Transverse colon (tissue), 4 donors: ENCODE measurements around the gene DACT2. TPM values are rescaled to one million over a fixed set of nuclear protein-coding genes. Genes with fewer than 3 reads are reported as not detected.

Source experiments
- DNase-seq: peaks from one replicate; pipeline ENCODE4 v3.0.0-alpha.2; 2019
- H3K27ac ChIP-seq, 4 donors: fragments of 200-600 bp; sonication (generic); 2 replicates each; pipeline ENCODE4 v1.5.1; 2016 to 2018; ENCODE audit warnings: inconsistent platforms in 4 of 4
- H3K27me3 ChIP-seq: fragments of 200-600 bp; sonication (generic); 2 replicates; pipeline ENCODE4 v1.5.1; 2017; ENCODE audit warnings: inconsistent platforms
- H3K36me3 ChIP-seq, 4 donors: fragments of 200-600 bp; sonication (generic); 2 replicates each; pipeline ENCODE4 v1.5.1; 2017 to 2019; ENCODE audit warnings: inconsistent platforms in 4 of 4
- H3K4me1 ChIP-seq, 4 donors: fragments of 200-600 bp; sonication (generic); 2 replicates each; pipeline ENCODE4 v1.5.1; 2017 to 2020; ENCODE audit warnings: inconsistent platforms in 4 of 4
- H3K4me3 ChIP-seq, 4 donors: fragments of 200-600 bp; sonication (generic); 1 replicate in 1 of 4; 2 replicates in 3 of 4; pipeline versions ENCODE4 v1.5.1 to v1.6.1; 2017 to 2019; ENCODE audit warnings: inconsistent platforms in 4 of 4
- H3K9me3 ChIP-seq, 2 donors: fragments of 200-600 bp; sonication (generic); 2 replicates each; pipeline ENCODE4 v1.5.1; 2017 to 2019; ENCODE audit warnings: inconsistent platforms in 2 of 2
- EP300 ChIP-seq: sonication (generic); formaldehyde crosslinking; IDR thresholded peaks from one replicate; pipeline ENCODE4 v1.6.1; 2017; ENCODE audit warnings: antibody characterized with exemption, low read depth
- POLR2A ChIP-seq: fragments of 450-650 bp; IDR thresholded peaks from one replicate; pipeline ENCODE4 v1.6.1; 2016; ENCODE audit warnings: antibody characterized with exemption, mild to moderate bottlenecking, moderate library complexity
- POLR2AphosphoS5 ChIP-seq, 3 donors: sonication (generic); formaldehyde crosslinking; IDR thresholded peaks; one replicate each; pipeline ENCODE4 v1.6.1; 2016; ENCODE audit warnings: antibody characterized with exemption in 3 of 3
- WGBS, 2 donors: methylation state at CpG; one replicate each; pipeline ENCODE4 v1.1.5; 2018; ENCODE audit warnings: low coverage in 1 of 2; 5-methylcytosine and 5-hydroxymethylcytosine counted together
- in situ Hi-C, 4 donors: fragments of 200-750 bp; cut with MboI; loops; one replicate each; pipeline versions ENCODE4 v1.15.0 to v1.15.1; 2017; ENCODE audit warnings: low sequenced_read_pairs in 3 of 4, low pct_ligation_motif_present in 1 of 4, low pct_unique_long_range_greater_than_20kb in 1 of 4
- intact Hi-C: fragments of 100-400 bp; cut with DNase I; formaldehyde crosslinking; loops from one replicate; pipeline ENCODE4 v1.15.1; 2023; ENCODE audit warnings: low total_unique reads
- total RNA-seq, 4 donors: library from RNA; depleted of rRNA; stranded (reverse); fragments of >200 nt; gene quantifications; one replicate each; pipeline ENCODE4 v1.1.0, GENCODE V29; 2016
- TF ChIP-seq, protein P1 (sequence below), 5 experiments: fragments of 200-600 bp in 3 of 5; fragments of 450-650 bp in 2 of 5; sonication (generic) in 3 of 5; IDR thresholded peaks; 1 replicate in 2 of 5; 2 replicates in 3 of 5; pipeline ENCODE4 v1.5.1; 2016 to 2017; ENCODE audit warnings: antibody characterized with exemption in 5 of 5, inconsistent platforms in 3 of 5, mild to moderate bottlenecking in 2 of 5, moderate library complexity in 1 of 5

Gene DACT2
- total RNA-seq, 4 donors from 2014 or later: 2.4 to 2.6 TPM; not detected in 2

- DNase-seq: no peak
- TF ChIP-seq POLR2A (no peak), POLR2AphosphoS5 (IDR thresholded peaks at IDR 0.05) (no peak), EP300 (no peak)
- TF ChIP-seq, protein P1, sequence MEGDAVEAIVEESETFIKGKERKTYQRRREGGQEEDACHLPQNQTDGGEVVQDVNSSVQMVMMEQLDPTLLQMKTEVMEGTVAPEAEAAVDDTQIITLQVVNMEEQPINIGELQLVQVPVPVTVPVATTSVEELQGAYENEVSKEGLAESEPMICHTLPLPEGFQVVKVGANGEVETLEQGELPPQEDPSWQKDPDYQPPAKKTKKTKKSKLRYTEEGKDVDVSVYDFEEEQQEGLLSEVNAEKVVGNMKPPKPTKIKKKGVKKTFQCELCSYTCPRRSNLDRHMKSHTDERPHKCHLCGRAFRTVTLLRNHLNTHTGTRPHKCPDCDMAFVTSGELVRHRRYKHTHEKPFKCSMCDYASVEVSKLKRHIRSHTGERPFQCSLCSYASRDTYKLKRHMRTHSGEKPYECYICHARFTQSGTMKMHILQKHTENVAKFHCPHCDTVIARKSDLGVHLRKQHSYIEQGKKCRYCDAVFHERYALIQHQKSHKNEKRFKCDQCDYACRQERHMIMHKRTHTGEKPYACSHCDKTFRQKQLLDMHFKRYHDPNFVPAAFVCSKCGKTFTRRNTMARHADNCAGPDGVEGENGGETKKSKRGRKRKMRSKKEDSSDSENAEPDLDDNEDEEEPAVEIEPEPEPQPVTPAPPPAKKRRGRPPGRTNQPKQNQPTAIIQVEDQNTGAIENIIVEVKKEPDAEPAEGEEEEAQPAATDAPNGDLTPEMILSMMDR (IDR thresholded peaks at IDR 0.05): no peak
- Histone ChIP-seq H3K9me3 (no peaks in the 10 kb centered on the region), H3K4me3 (no peak overlapping the region), H3K27ac (no peak overlapping the region), H3K4me1 (peaks cover 0 to 17% (median 6%) of the 10 kb centered on the region in 4 donors), H3K27me3 (no peaks in the 10 kb centered on the region), H3K36me3 (no peaks in the 10 kb centered on the region)
- intact Hi-C loops: no loop called here
- WGBS, 2 donors: 79 to 82% methylated on average over 6 to 15 of the region's 15 CpGs
- in situ Hi-C loops: no loop called here
Measured at GRCh38 chr6:168265827-168266815, 53.5 kb downstream of the DACT2 start.

DNA sequence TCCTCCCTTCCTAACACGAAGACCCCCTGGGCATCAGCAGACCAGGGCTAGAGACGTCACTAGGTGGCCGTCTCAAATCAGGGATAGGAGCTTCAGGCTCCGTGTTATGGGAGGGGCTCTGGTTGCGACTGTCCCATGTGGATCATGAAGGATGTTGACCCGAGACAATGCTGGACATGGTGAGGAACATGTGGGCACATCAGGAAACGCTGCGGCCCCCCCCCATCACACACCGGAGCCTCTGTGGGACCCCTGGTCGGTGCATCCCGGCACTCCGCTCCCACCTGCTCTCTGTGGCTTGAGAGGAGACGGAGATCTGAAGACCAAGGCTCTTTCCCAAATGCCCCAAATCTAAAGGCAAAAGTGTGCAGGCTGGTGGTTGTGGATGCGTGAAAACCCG, 54.2 kb downstream of the DACT2 start:
- H3K4me3 ChIP-seq: no peak overlapping the region
- no peaks in the 10 kb centered on the region for H3K9me3 ChIP-seq
- intact Hi-C loops: no loop called here
- H3K27ac ChIP-seq: no peak overlapping the region
- WGBS, 2 donors: 40 to 87% methylated on average over 1 to 15 of the region's 15 CpGs
- no peaks in the 10 kb centered on the region for H3K36me3 ChIP-seq
- TF ChIP-seq POLR2A: no peak
- TF ChIP-seq, protein P1 (IDR thresholded peaks at IDR 0.05): no peak
- TF ChIP-seq POLR2AphosphoS5 (IDR thresholded peaks at IDR 0.05): no peak
- TF ChIP-seq EP300: no peak
- in situ Hi-C loops: no loop called here
- no peaks in the 10 kb centered on the region for H3K27me3 ChIP-seq
- H3K4me1 ChIP-seq: peaks cover 0 to 25% (median 11%) of the 10 kb centered on the region in 4 donors
- no peak for DNase-seq

DNA sequence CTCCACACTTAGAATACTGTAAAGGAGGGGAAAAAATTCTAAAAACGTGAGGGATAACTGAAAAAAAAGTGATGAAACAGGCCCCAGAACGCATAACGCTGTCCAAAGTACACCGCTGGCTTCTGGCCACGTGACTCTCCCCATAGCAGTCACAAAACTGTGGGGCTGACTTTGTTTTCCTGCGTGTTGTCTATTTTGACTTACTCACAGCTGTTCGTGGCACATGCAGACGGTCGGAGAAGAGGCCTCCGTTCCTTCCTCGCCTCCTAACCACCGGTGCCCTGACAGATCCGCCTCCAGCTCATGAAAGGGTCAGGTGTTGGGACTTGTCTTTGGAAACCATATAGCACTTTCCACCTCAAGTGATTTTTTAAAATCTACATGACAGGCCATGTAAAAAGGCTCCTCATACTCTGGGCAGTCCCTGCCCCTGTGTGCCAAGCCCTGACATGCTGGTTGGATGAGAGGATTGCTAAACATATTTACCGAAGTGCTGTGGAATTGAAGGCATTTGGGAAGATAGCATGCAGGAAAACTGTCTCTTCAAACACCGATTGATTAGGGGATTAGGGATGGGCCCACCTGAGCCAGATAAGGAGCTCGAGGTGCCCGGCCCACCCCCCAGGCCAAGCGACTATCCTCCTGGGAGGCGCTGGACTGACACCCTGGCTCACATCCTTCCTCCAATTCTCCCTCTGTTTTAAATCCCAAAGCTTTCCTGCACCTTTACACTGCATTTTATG, 54.8 kb downstream of the DACT2 start:
- no peaks in the 10 kb centered on the region for H3K27me3 ChIP-seq
- no peak for DNase-seq
- intact Hi-C loops (no loop called here), in situ Hi-C loops (no loop called here)
- TF ChIP-seq POLR2A: no peak
- TF ChIP-seq EP300: no peak
- TF ChIP-seq, protein P1 (IDR thresholded peaks at IDR 0.05): no peak
- TF ChIP-seq POLR2AphosphoS5 (IDR thresholded peaks at IDR 0.05): no peak
- H3K4me1 ChIP-seq: peaks cover 0 to 27% (median 11%) of the 10 kb centered on the region in 4 donors
- H3K4me3 ChIP-seq: no peak overlapping the region
- no peaks in the 10 kb centered on the region for H3K36me3 ChIP-seq
- no peak overlapping the region for H3K27ac ChIP-seq
- 40 to 69% methylated on average over 10 to 19 of the region's 19 CpGs for WGBS, 2 donors
- H3K9me3 ChIP-seq: no peaks in the 10 kb centered on the region

- Histone ChIP-seq H3K4me3 (no peak overlapping the region), H3K27ac (no peak overlapping the region), H3K27me3 (no peaks in the 10 kb centered on the region), H3K9me3 (no peaks in the 10 kb centered on the region), H3K36me3 (no peaks in the 10 kb centered on the region), H3K4me1 (peaks cover 0 to 27% (median 11%) of the 10 kb centered on the region in 4 donors)
- WGBS, 2 donors: 89% methylated on average over 28 of the region's 28 CpGs; no CpG with 5 or more reads in 1 of the 2 donors
- intact Hi-C loops: no loop called here
- no peak for TF ChIP-seq EP300
- no peak for TF ChIP-seq POLR2A
- TF ChIP-seq POLR2AphosphoS5 (IDR thresholded peaks at IDR 0.05): no peak
- TF ChIP-seq, protein P1 (IDR thresholded peaks at IDR 0.05): no peak
- in situ Hi-C loops: no loop called here
- DNase-seq: no peak
Measured at GRCh38 chr6:168263351-168263905, 56.1 kb downstream of the DACT2 start.
